HG03354 (cell line): ENCODE data around the gene ABCE1.

Experiments
- ATAC-seq: cut with Tn5 transposase; IDR thresholded peaks from one replicate; pipeline ENCODE4 v1.9.1; 2021; ENCODE audit warnings: mild to moderate bottlenecking; ENCODE audit not compliant: unreplicated experiment, poor library complexity, severe bottlenecking

ABCE1 gene

DNA sequence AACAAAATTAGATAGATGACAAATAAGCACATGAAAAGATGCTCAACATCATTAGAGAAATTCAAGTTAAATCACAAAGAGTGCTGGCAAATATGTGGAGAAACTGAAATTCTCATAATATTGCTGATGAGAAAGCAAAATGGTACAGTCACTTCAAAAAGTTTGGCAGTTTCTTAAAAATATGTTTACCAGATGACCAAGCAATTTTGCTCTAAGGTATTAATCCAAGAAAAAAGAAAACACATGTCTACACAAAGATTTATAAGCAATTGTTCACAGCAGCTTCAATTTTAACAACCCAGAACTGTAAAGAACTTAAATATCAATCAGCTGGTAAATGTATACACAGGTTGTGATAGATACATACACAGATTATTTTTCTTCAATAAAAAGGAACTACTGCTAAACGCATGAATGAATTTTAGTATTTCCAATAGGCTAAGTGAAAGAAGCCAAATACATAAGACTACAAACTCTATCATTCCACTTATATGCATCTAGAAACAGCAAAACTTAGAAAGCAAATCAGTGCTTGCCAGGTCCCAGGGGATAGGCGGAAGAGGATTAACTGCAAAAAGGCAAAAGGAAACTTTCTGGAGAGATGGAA is 70.6 kb downstream of the ABCE1 start:
- ATAC-seq = no peak

GRCh38 chr4:145170223-145170622 is 72.1 kb downstream of the ABCE1 start:
- no peak for ATAC-seq

GRCh38 chr4:145171911-145172310 is 73.8 kb downstream of the ABCE1 start:
- no peak for ATAC-seq

DNA sequence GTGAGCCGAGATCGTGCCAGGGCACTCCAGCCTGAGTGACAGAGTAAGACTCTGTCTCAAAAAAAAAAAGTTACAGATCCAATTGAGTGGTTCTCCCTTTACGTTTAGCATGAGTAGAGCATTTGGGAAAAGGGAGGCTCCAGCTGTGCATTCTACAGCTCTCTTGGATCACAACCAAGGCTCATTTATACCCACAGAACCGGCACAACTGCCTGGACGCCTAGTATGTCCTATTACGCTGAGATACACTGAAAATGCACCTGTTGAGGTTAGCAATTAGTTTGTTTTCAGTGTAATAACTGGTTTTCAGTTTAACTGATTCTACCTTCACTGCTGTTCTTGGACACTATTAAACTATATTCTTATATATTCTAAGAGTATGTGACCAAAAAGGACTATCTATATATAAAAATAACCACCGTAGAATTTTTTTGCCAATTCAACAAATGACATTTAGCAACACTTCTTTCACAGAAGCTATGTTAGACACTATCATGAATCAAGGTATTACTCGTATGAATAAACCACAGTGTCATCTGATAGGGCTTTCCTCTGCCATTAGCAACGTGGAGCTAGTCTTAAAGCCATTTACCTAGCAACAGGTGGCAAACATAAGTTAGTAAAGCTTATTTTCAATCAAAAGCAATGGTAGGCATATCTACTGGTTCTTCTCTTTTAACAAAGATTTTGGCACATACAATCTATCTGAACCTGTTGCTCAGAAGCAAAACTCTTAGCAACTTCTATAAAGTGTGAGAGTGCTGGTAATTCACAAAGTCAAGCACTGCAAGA is 78.7 kb downstream of the ABCE1 start:
- ATAC-seq = no peak

GRCh38 chr4:145177511-145177905 is 79.4 kb downstream of the ABCE1 start:
- ATAC-seq = no peak

DNA sequence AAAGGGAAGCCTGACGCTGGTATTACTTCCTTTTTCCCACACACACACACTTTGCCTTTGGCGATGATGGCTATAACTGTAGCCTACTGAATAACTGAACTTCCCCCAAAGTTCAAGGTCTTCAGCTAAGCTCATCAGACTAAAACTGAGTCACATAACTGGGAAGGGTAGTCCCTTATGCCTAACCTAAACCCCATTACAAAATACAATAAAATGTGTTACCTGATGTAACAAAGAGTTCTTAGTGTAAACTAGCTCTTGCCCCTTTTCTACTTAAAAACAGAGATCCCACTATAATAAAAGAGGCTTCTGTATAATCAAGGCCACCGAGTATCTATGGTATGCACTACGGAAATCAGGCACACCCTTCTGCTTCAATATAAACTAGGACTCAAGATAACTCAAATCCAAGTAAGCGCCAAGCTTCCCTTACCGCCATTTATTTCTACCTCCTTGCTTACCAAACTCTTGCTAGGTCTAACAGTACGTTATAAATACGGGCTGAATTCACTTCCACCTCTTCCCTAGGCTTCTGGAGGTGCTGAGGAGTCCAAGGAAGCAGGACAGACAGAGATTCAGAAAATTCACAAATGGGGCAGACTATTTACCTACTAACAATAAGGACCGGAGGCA is 79.9 kb downstream of the ABCE1 start:
- ATAC-seq = no peak

GRCh38 chr4:145178740-145179280 is 80.7 kb downstream of the ABCE1 start:
- ATAC-seq = no peak
